Activated T-cell treated with anti-CD3 and anti-CD28 coated beads for 48 hours (primary cell): Measurements from ENCODE around the gene ZNF264.
"Not testable (repeated sequence)": the region's sequence is repeated elsewhere in the genome, so short reads cannot be mapped to it uniquely, and the experiment has no call there.

Source experiments
- DNase-seq: peaks from one replicate; pipeline ENCODE4 v3.0.0-alpha.2; 2020; ENCODE audit warnings: low read depth

Gene ZNF264

GRCh38 chr19:57191141-57192076 is at the start of gene ZNF264:
Gene ZNF264, plus strand, starts transcription at chr19:57191500. Its CDS starts 414 bp downstream, at chr19:57191914.
- DNase-seq, result peak; percentile 83

- no peak for DNase-seq
These were observed 49.6 kb upstream of the ZNF264 start for GRCh38 chr19:57141699-57142098.

DNA sequence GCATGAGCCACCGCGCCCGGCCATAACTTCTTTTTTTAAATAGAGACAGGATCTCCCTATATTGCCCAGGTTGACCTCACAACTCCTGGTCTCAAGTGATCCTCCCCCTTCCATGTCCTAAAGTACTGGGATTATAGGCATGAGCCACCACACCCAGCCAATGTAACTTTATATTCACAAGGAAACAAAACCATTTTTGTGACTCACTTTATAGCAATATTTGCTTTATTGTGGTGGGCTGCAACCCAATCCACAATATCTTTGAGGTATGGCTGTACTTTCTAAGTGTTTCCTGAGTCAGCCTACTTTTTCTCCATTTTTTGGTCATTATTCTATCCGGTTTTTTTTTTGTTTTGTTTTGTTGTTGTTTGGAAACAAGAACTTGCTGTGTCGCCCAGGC is 38.4 kb upstream of the ZNF264 start:
- no peak for DNase-seq

DNA sequence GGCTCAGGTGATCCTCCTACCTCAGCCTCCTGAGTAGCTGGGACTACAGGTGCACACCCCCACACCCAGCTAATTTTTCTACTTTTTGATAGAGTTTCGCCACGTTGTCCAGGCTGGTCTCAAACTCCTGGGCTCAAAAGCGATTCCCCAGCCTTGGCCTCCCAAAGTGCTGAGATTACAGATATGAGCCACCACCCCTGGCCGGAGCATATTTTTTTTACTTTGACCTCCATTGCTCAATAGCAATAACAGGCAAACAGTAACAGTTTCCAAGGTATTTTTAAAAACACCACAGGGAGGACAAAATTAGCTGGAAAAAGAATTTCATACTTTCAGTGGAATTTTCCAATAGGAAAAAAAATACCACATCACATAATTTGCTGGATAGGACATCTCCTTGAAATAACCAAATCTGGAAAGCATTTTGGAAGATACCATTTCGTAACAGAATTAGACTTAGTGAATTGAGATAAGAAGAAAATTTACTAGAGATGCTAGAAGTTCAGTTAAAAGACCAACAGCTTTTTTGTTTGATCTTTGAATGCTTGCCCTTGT is 29.2 kb upstream of the ZNF264 start:
- DNase-seq, result no peak

GRCh38 chr19:57165846-57166245 is 25.5 kb upstream of the ZNF264 start:
- DNase-seq, result no peak

DNA sequence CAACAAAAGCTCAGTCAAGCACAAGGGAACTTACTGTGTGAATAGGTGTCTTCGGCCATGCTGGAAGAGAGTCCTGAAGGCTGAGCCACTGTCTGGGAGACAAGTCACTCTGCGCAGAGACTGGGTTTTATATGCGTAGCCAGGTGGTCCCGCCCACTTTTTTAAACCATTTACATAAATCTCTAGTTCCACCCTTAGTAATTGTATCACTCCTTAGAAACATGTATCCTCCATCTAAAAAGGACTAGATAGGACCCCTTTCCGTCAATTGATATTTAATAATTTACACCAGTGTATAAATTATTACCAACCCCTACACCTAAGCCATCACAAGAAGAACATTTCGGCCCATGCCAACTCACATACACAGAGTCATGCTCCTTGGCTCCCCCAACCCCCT is 23.9 kb upstream of the ZNF264 start, which contains the start of gene DUXA:
Gene DUXA, minus strand, starts transcription at position 101 of the 400 bp plus-strand sequence. Its CDS starts 42 bp downstream, at position 59.
- DNase-seq, result no peak

DNA sequence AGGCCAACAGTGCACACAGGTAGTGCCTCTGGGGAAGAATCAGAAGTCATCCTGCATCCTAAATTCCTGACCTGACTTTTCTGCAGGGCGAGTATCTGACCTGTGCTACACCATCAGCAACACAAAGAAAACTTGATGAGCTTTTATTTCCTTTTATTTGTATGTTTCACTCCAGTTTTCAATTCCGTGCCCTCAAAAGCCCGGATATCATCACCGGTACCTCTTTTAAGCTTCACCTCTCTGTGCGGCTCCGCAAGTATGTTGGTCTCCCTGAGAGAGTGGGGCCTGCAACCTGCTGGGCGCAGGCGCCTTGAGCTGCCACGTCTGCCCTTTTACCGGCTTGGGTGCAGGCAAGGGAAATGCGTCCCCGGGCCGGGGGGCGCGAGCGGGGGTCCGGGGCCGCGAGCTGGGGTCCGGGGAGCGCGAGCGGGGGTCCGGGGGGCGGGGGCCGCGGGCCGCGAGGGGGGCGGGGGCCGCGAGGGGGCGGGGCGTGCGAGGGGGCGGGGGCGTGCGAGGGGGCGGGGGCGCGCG is 19.7 kb upstream of the ZNF264 start:
- DNase-seq, result peak; percentile 16

DNA sequence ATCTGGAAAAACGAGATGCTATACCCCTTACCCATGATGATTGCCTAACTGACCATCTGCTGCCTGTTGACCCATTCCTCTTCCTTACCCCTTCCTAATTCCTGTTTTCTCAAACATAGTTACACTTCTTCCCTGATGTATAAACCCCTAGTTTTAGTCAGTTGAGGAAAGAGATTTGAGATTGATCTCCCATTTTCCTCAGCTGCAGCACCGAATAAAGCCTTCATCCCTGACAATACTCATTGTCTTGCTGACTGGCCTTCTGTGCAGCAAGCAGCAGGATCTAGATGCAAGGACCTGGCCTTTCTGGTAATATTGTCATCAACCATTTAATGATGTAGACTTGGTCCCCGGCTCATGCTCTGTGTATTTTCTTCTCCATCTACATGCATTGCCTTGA is 999 bp upstream of the ZNF264 start:
- DNase-seq, result no peak

DNA sequence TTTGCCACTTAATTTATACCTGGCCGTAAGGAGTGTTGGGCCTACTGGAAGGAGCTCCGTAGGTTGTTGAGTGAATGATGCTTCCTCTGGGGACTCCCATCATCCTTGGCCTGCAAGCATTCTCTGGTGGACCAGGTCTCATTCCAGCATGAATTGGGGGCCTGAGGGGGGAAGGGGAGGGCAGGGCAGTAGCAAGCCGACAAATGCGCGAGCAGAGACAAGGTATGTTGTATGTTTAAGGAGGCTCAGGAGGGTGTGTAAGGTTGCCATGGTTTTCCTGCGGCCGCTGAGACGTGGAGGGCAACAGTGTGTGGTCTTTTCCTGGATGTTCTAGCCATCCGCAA is 749 bp downstream of the ZNF264 start:
- no peak for DNase-seq

DNA sequence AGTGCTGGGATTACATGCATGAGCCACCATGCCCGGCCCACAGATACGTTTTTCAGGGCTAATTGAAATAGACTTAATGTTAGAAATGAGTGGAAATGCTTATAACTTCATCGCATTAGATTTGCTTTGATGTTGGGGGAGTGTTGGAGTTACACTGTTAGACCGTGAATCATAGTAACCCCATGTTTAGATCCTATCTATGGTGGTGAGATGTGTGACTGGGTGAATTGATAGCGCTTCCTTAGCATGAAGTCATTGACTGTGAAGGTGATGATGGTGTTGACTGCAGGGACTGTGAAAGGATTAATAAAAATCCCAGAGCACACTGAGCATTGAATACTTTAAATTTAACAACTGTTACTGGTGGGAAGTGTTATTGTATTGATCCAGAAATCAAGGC is 1.7 kb downstream of the ZNF264 start:
- DNase-seq, result no peak

- DNase-seq, result not testable (repeated sequence)
These were observed 6.6 kb downstream of the ZNF264 start for GRCh38 chr19:57197874-57198273.

- no peak for DNase-seq
These were observed 10.9 kb downstream of the ZNF264 start for GRCh38 chr19:57202160-57202559.

- no peak for DNase-seq
These were observed 19.1 kb downstream of the ZNF264 start for GRCh38 chr19:57210381-57210780.

DNA sequence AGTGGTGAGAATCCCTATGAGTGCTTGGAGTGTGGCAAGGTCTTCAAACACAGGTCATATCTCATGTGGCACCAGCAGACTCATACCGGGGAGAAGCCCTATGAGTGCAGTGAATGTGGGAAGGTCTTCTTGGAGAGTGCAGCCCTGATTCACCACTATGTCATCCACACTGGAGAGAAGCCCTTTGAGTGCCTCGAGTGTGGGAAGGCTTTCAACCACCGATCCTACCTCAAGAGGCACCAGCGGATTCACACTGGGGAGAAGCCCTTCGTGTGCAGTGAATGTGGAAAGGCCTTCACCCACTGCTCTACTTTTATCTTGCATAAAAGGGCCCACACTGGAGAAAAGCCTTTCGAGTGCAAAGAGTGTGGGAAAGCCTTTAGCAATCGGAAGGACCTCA is 20.8 kb downstream of the ZNF264 start:
- no peak for DNase-seq

GRCh38 chr19:57227502-57227901 is 36.2 kb downstream of the ZNF264 start:
- no peak for DNase-seq

DNA sequence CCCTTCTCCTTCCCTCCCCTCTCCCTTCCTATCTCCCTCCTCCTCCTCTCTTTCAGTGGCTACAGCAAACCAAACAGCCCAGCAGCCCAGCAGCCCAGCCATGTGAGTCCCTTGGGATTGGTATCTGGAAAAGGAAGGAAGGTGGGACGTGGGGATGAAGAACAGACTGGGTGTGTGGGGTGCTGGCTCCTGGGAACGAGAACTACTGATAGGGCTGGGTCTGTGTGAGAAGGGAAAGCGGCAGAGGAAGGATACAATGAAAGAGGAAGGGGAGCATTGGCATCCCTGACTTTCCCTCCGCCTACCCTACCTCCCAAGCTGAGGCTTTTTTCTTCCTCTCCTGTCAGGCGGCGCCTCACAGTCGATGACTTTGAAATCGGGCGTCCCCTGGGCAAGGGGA is 40.4 kb downstream of the ZNF264 start:
- no peak for DNase-seq

DNA sequence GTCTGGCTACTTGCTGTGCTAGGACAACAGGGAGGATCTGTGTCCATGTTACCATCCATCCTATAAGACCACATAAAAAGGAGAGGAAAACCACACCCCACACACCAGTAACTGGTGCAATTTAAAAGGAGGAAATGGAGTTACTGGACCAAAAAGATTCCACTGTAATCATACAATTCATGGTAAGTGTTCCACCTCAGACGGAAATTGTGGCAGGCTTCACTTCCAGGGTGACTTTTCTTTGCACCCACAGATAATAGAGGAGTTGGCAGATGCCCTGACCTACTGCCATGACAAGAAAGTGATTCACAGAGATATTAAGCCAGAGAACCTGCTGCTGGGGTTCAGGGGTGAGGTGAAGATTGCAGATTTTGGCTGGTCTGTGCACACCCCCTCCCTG is 41.9 kb downstream of the ZNF264 start:
- no peak for DNase-seq

GRCh38 chr19:57239982-57240310 is 48.6 kb downstream of the ZNF264 start:
- DNase-seq, result no peak

DNA sequence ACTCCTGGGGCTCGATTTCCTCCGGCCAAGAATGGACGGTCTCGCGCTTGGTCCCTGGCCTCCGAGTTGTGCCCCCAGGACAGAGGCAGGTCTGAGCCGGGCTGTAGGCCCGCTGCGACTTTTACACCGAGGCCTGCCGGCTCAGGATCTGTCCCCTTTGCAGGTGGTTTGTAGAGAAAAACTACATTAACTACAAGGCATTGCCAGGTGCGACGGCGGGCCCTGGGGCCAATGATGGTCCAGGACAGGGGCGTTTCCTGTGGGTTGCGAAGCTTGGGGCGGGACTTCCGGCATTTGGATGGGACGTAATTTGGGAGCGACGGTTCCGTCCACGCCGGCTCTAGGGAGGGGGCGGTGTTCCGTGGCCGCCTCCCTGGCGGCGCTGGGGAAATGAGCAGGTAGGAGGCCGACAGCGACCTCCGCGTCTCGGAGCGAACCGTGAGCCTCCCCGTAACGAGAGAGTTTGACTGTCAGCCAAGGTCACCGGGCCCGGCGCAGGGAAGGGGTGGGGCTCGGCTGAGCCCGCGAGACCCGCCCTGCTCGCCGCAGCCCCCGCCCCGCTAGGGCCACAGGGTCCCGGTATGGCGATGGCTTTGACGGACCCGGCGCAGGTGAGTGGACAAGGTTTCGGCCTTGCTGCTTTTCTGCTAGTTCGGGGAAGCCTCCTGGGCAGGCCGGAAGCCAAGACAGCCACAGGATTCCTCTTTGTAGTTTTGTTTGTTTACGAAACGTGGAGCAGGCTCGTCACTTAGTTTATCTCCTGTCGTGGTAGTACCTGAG is 49.2 kb downstream of the ZNF264 start, which contains the start of gene ZNF805:
Gene ZNF805, plus strand, starts transcription at position 322 of the 780 bp plus-strand sequence. Its CDS starts 260 bp downstream, at position 582.
- DNase-seq, result peak; percentile 91

- DNase-seq, result no peak
These were observed 49.9 kb downstream of the ZNF264 start for GRCh38 chr19:57241176-57241575.

DNA sequence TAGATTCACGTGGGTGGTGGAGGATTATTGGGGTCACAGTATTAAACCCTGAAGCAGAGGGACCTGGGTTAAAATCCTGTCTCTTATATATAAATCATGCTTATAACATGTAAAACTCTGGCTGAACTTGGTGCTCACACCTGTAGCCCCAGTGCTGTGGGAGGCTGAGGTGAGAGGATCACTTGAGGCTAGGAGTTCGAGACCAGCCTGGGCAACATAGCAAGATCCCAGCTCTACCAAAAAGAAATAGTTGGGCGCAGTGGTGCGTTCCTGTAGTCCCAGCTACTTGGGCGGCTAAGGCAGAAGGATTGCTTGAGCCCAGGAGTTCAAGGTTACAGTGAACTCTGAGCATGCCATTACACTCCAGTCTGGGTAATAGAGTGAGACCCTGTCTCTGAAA is 51.5 kb downstream of the ZNF264 start:
- DNase-seq, result no peak

- DNase-seq, result no peak
These were observed 53.2 kb downstream of the ZNF264 start for GRCh38 chr19:57244513-57244912.

DNA sequence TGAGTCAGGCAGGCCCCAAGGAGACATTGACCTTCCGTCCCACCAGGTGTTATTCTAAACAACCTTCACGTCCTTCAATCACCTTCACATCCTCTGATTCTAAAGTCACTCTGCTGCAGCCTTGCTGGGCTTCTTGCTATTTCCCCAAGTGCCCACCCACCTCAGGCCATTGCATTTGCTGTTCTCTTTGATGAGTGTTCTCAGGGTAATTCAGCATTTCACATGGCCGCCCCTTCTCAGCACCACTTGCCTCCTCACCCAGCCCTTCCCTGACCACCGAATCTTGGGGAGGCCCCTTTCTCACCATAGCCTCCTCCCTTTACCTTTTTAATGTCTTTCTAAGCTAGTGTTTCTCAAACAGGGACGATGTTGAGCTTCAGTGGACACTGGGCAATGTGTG is 53.8 kb downstream of the ZNF264 start:
- no peak for DNase-seq
